Erythroblast (primary cell): ENCODE measurements around the gene CLSTN1.
A peak's percentile ranks its signal among the peaks of the same experiment; 100 is the strongest.

Experiments
- DNase-seq, 2 experiments: peaks; one replicate each; lab custom pipeline; 2025; lab: John Stamatoyannopoulos, UW
- GATA1 ChIP-seq: IDR thresholded peaks from 2 replicates; pipeline ENCODE4 v1.6.1; 2011; ENCODE audit warnings: low read depth, mild to moderate bottlenecking, control low read depth, low read length, moderate library complexity
- POLR2A ChIP-seq: IDR thresholded peaks from 2 replicates; pipeline ENCODE4 v1.6.1; 2011; ENCODE audit warnings: mild to moderate bottlenecking, low read length

CLSTN1 gene

GRCh38 chr1:9691108-9691445 lies 132.7 kb downstream of the CLSTN1 start:
- DNase-seq, result no peak
- TF ChIP-seq POLR2A (no peak), GATA1 (no peak)

DNA sequence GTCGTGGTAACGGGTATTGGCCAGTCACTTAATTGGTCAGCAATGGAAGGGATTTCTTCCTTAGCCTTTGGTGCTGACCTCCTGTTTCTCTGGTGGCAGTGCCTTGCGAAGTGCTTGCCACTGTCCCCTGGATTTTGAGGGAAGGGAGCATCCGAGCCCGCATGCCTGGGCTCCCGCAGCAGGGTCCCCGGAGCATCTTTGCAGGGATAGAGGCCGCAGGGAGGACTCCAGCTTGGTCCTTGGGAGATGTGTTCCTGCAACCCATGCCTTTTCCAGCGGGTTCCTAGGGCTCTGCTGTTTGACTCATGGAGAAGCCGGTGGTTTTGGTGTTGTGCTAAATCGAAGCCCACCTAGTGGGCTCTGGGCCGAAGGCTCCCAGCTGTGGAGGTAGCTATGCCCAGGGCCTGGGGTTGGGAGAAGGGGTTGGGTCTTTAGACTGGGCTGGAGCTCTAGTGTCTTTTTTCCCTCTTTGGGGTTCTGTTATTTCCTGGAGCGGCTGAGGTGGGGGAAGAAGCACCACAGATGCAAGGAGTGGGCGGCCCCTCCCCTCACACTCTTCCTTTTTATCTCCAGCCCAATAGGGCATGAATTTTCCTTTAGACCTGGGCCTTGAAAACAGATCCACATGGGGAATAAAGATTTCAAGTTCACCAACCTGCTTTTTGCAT lies 133.2 kb downstream of the CLSTN1 start:
- no peak for DNase-seq
- TF ChIP-seq GATA1 (no peak), POLR2A (no peak)

- DNase-seq, result no peak
- TF ChIP-seq POLR2A (no peak), GATA1 (no peak)
Observed at GRCh38 chr1:9689971-9690381, 133.8 kb downstream of the CLSTN1 start.

GRCh38 chr1:9689011-9689706 lies 134.6 kb downstream of the CLSTN1 start:
- peak; percentile 74 to 83 for DNase-seq
- TF ChIP-seq GATA1 (no peak), POLR2A (no peak)

- TF ChIP-seq GATA1 (no peak), POLR2A (no peak)
- DNase-seq, result no peak
Observed at GRCh38 chr1:9688599-9688998, 135.2 kb downstream of the CLSTN1 start.

DNA sequence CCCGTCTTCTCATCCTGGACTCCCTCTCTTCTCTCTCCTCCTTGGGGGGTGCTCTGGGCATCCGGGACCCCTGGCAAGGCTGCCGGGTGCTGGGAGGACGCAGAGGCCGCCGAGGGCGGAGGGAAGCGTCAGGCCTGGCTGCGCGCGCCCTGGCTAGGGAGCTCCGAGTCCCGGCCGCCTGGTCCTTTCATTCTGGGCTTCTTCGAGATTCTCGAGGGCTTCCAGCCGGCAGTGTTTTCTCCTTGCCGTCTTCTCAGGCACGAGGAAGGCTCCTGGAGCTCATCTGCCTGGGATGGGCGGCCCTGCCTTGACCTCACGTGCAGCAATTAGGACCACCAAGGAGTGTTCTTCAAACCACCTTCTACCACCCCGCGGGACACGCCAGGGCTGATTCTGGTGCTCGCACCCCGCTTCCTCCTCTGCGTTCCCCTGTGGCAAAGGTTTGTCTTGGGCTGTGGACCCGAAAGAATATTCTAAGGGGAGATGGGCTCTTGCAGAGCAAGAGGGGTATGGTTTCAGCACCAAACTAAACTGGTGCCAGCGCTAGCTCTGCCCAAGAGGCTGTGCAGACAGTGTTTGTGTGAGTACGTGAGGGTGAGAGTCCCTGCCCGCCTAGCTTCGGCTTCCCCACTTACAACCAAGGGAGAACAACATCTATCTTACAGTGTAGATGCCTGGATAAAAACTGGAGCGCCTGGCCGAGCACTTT lies 135.7 kb downstream of the CLSTN1 start:
- DNase-seq, result no peak
- TF ChIP-seq GATA1, result no peak
- TF ChIP-seq POLR2A, result no peak

- DNase-seq, result peak; percentile 19 to 27
- TF ChIP-seq POLR2A, result no peak
- no peak for TF ChIP-seq GATA1
Observed at GRCh38 chr1:9687120-9687873, 136.5 kb downstream of the CLSTN1 start.

DNA sequence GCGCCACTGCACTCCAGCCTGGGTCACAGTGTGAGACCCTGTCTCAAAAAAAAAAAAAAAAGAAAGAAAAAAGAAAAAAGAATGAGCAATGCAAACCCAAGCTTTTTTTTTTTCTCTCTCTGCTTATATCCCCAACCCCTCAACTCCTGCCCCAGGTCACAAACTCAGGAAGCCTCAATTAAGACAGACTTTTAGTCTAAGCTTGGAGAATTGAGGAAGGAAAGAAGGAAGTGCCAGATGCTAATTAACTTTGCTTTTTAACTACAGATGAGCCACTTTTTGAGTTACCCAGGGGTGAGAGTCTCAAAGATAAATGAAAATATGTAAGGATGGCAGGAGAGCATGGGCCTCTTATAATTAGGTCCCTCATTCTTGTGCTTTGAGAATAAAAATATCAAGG lies 139.0 kb downstream of the CLSTN1 start:
- TF ChIP-seq POLR2A (no peak), GATA1 (no peak)
- DNase-seq, result no peak

DNA sequence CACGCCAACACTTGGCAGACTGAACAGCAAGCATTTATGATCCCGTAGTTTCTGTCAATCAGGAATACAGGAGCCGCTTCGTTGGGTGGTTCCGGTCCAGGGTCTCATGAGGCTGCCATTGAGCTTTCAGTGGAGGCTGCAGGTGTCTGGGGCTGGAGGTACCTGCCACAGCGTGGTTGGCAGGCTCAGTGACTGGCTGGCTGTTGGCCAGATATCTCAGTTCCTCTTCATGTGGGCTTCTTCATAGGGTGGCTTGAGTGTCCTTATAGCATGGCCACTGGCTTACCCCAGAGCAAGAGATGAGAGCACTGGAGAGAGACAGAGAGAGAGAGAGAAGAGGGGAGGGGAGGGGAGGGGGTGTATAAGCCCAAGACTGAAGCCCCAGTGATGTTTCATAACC lies 142.9 kb downstream of the CLSTN1 start:
- no peak for DNase-seq

DNA sequence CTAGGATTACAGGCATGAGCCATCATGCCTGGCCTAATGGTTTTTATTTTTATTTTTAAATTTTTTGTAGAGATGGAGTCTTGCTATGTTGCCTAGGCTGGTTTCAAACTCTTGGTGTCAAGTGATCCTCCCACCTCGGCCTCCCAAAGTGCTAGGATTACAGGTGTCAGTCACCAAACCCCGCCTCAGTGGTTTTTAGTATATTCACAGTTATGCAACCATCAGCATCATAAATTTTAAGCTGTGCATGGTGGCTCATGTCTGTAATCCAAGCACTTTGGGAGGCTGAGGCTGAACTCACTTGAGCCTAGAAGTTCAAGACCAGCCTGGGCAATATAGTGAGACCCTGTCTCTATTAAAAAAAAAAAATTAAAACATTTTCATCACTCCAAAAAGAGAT lies 143.7 kb downstream of the CLSTN1 start:
- TF ChIP-seq POLR2A, result no peak
- TF ChIP-seq GATA1, result no peak
- DNase-seq, result no peak

More for the DNA sequence above, 142.9 kb downstream of the CLSTN1 start:
- TF ChIP-seq GATA1 (no peak), POLR2A (no peak)
